Measurements from ENCODE around the gene IQCH. TPM values are rescaled to one million over a fixed set of nuclear protein-coding genes. Genes with fewer than 3 reads are reported as not detected.
"Not testable (repeated sequence)": the region's sequence is repeated elsewhere in the genome, so short reads cannot be mapped to it uniquely, and the experiment has no call there.

The IQCH gene
- total and polyA plus RNA-seq, 2 of the 4 experiments (the other 2 are of a cell fraction), result 0.60 to 2.5 TPM

GRCh38 chr15:67446449-67446848, 191.9 kb downstream of the IQCH start:
- Histone ChIP-seq H3K18ac (ENCODE audit: low read depth, low read length) (no peak overlapping the region), H4K5ac (ENCODE audit: low read depth, low read length) (no peak overlapping the region), H3K4me1 (ENCODE audit: control insufficient read depth, insufficient read depth, low read length) (no peaks in the 10 kb centered on the region), H3K4me2 (ENCODE audit: low read depth, low read length) (no peak overlapping the region), H2AK5ac (ENCODE audit: low read depth, low read length) (no peak overlapping the region), H3K23ac (ENCODE audit: low read depth, low read length) (no peak overlapping the region; the same call in 1 of the 2 replicates), H2BK120ac (ENCODE audit: low read depth, low read length) (no peak overlapping the region), H3K27me3 (ENCODE audit: control insufficient read depth, insufficient read depth, low read length) (peaks cover 12% of the 10 kb centered on the region), H3K27ac (ENCODE audit: insufficient read depth, low read length) (no peak overlapping the region), H4K91ac (ENCODE audit: insufficient read depth, low read depth, low read length) (no peak overlapping the region), H2BK20ac (ENCODE audit: low read depth, low read length) (no peak overlapping the region), H2BK15ac (ENCODE audit: low read depth, low read length) (no peak overlapping the region), H3K79me1 (ENCODE audit: low read depth in 1 of 2, low read length in 2 of 2) (no peaks in the 10 kb centered on the region), H2AFZ (replicated peaks; ENCODE audit: low read length, poor library complexity) (no peak overlapping the region), H3K14ac (replicated peaks; ENCODE audit: low read depth, low read length) (no peak overlapping the region), H2BK5ac (ENCODE audit: low read depth, low read length, poor library complexity, severe bottlenecking) (no peak overlapping the region), H3K9ac (ENCODE audit: low read depth, low read length) (no peak overlapping the region), H3K4me3 (ENCODE audit: insufficient read depth, low read depth, low read length) (no peak overlapping the region), H2AK9ac (replicated peaks; ENCODE audit: low read depth, low read length, poor library complexity) (no peak overlapping the region), H4K8ac (ENCODE audit: low read depth in 2 of 2, low read length in 2 of 2) (no peak overlapping the region), H3K4ac (ENCODE audit: low read depth, low read length) (no peak overlapping the region), H3K9me3 (ENCODE audit: control insufficient read depth, insufficient read depth, low read length) (no peaks in the 10 kb centered on the region), H3K9me1 (ENCODE audit: insufficient read depth, low read length) (no peaks in the 10 kb centered on the region), H3K56ac (ENCODE audit: extremely low read depth, insufficient read depth, low read length) (no peak overlapping the region), H3K36me3 (ENCODE audit: control insufficient read depth, insufficient read depth, low read length) (no peaks in the 10 kb centered on the region), H4K20me1 (ENCODE audit: insufficient read depth, low read length) (no peaks in the 10 kb centered on the region)
- no peak for TF ChIP-seq RFX5 (IDR thresholded peaks at IDR 0.05; ENCODE audit: low read depth, low read length)
- TF ChIP-seq RAD21 (IDR thresholded peaks at IDR 0.05; ENCODE audit: low read length), result no peak
- intact Hi-C loops (cut with micrococcal nuclease) (no loop called here), dilution Hi-C loops (cut with HindIII; ENCODE audit: low sequenced_read_pairs, unreplicated experiment) (no loop called here), in situ Hi-C loops (cut with MboI; ENCODE audit: low sequenced_read_pairs) (no loop called here)
- no CpG with 5 or more reads among the region's 2 CpGs for WGBS, 2 experiments (ENCODE audit: extremely low coverage in 2 of 2, insufficient read length in 1 of 2)
- POLR2A ChIA-PET (ENCODE audit: unreplicated experiment), result no interaction called here
- BruUV-seq (replicated peaks), result no TSS peak
- DNase-seq (no peak), ATAC-seq (ENCODE audit: low read depth) (no peak)
- CTCF ChIA-PET, result interaction anchor here (1.3 kb wide), 2 partner anchors 10 kb away, joined by 3 to 4 read pairs; no protein-coding TSS in a partner anchor

GRCh38 chr15:67448372-67448771, 193.8 kb downstream of the IQCH start:
- H4K5ac ChIP-seq (ENCODE audit: low read depth, low read length); H3K79me1 ChIP-seq (ENCODE audit: low read depth in 1 of 2, low read length in 2 of 2); H2AK5ac ChIP-seq (ENCODE audit: low read depth, low read length); H3K4me1 ChIP-seq (ENCODE audit: control insufficient read depth, insufficient read depth, low read length); H3K4ac ChIP-seq (ENCODE audit: low read depth, low read length); intact Hi-C loops (cut with micrococcal nuclease); H2AK9ac ChIP-seq (replicated peaks; ENCODE audit: low read depth, low read length, poor library complexity); in situ Hi-C loops (cut with MboI; ENCODE audit: low sequenced_read_pairs); ATAC-seq (ENCODE audit: low read depth); BruUV-seq (replicated peaks); H3K4me3 ChIP-seq (ENCODE audit: insufficient read depth, low read depth, low read length); H2BK120ac ChIP-seq (ENCODE audit: low read depth, low read length); H4K91ac ChIP-seq (ENCODE audit: insufficient read depth, low read depth, low read length); H3K9ac ChIP-seq (ENCODE audit: low read depth, low read length); H3K18ac ChIP-seq (ENCODE audit: low read depth, low read length); POLR2A ChIA-PET (ENCODE audit: unreplicated experiment); H3K14ac ChIP-seq (replicated peaks; ENCODE audit: low read depth, low read length); H3K4me2 ChIP-seq (ENCODE audit: low read depth, low read length); dilution Hi-C loops (cut with HindIII; ENCODE audit: low sequenced_read_pairs, unreplicated experiment); H4K20me1 ChIP-seq (ENCODE audit: insufficient read depth, low read length); CTCF ChIA-PET; H2BK15ac ChIP-seq (ENCODE audit: low read depth, low read length); DNase-seq; H2BK5ac ChIP-seq (ENCODE audit: low read depth, low read length, poor library complexity, severe bottlenecking); H3K23ac ChIP-seq (ENCODE audit: low read depth, low read length); H3K56ac ChIP-seq (ENCODE audit: extremely low read depth, insufficient read depth, low read length); H4K8ac ChIP-seq (ENCODE audit: low read depth in 2 of 2, low read length in 2 of 2); H2AFZ ChIP-seq (replicated peaks; ENCODE audit: low read length, poor library complexity); H3K36me3 ChIP-seq (ENCODE audit: control insufficient read depth, insufficient read depth, low read length); H3K9me1 ChIP-seq (ENCODE audit: insufficient read depth, low read length); H2BK20ac ChIP-seq (ENCODE audit: low read depth, low read length); H3K27ac ChIP-seq (ENCODE audit: insufficient read depth, low read length); H3K9me3 ChIP-seq (ENCODE audit: control insufficient read depth, insufficient read depth, low read length): not testable (repeated sequence)
- H3K27me3 ChIP-seq (ENCODE audit: control insufficient read depth, insufficient read depth, low read length), result peaks cover 12% of the 10 kb centered on the region
- WGBS, 2 experiments (ENCODE audit: extremely low coverage in 2 of 2, insufficient read length in 1 of 2), result no CpG with 5 or more reads among the region's 5 CpGs
